ENCODE measurements around the gene AFAP1L2.

Gene AFAP1L2

DNA sequence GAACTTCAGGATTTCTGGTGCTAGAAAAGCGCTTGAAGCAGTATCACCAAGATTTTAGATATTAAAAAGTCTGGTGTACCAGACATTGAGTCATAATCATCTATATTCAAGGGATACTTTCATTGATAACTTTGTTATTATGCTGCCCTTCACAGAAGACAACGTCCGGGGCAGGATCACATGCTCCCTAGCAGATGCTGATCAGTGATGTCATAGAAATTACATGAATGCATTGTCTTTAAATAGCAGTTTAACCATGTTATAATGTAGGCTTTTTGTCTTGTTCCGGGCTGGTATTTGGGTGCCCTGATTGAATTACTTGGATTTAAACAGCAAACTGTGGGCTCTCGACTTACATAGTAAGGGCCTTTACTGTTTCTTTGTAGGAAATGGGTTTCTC lies 111.2 kb downstream of the AFAP1L2 start:
- no peak for DNase-seq

GRCh38 chr10:114291516-114291915 lies 112.8 kb downstream of the AFAP1L2 start:
- no peak for DNase-seq

DNA sequence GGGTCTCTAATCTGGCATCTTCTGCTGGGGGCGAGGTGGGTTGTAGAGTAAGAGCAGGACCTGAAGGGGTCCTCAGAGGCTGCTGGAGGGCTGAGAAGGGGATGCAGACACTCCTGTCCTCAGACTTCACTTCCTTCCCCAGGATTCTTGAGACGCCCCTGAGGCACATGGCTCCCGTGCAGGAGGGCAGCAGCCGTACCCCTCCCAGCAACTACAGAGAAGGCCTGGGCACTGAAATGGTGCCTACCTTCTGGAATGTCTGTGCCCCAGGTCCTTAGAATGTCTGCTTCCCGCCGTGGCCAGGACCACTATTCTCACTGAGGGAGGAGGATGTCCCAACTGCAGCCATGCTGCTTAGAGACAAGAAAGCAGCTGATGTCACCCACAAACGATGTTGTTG lies 113.2 kb downstream of the AFAP1L2 start:
- DNase-seq: no peak

GRCh38 chr10:114290038-114290437 lies 114.3 kb downstream of the AFAP1L2 start:
- no peak for DNase-seq

DNA sequence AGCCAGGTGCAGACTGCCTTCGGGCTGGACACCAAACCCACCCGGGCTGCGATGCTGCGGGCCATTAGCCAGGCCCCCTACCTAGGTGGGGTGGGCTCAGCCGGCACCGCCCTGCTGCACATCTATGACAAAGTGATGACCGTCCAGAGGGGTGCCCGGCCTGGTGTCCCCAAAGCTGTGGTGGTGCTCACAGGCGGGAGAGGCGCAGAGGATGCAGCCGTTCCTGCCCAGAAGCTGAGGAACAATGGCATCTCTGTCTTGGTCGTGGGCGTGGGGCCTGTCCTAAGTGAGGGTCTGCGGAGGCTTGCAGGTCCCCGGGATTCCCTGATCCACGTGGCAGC lies 115.2 kb downstream of the AFAP1L2 start:
- no peak for DNase-seq

DNA sequence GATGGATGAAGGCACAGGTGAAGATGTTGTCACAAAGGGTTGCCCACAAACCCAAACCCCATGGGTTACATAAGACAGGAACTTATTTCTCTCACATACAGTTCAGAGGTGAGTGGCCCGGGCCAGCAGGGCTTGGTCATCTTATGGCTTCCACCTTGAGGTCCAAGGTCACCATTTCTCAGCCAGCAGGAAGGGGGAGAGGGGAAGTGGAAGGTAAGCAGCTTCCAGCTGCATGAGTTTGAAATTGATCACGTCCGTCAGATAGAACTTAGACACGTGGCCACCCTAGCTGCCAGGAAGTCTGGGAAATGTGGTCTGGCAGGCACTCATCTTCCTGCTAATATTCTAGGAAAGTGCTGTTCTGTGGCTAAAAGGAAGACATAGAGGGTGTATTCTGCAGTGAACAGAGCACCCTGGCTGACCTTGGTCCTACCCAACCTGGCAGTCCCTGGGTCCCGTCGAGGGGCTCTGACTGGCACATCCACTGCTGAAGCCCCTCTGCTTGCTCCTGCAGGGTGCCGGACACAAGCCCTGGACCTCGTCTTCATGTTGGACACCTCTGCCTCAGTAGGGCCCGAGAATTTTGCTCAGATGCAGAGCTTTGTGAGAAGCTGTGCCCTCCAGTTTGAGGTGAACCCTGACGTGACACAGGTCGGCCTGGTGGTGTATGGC lies 115.7 kb downstream of the AFAP1L2 start:
- DNase-seq: no peak

DNA sequence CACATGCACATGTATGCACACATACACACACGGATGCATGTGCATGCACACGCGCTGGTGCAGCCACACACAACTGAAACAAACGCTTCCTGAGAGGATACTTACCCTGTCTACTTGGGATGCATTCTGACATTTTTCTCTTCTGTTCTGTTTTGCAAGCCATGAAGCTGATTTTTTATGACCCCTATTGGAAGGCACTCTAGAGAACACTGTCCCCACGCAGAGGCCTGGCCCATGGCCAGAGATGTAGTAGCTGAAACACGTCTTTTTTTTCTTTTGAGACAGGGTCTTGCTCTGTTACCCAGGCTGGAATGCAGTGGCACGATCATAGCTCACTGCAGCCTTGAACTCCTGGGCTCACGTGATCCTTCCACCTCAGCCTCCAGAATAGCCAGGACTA lies 117.4 kb downstream of the AFAP1L2 start:
- no peak for DNase-seq

DNA sequence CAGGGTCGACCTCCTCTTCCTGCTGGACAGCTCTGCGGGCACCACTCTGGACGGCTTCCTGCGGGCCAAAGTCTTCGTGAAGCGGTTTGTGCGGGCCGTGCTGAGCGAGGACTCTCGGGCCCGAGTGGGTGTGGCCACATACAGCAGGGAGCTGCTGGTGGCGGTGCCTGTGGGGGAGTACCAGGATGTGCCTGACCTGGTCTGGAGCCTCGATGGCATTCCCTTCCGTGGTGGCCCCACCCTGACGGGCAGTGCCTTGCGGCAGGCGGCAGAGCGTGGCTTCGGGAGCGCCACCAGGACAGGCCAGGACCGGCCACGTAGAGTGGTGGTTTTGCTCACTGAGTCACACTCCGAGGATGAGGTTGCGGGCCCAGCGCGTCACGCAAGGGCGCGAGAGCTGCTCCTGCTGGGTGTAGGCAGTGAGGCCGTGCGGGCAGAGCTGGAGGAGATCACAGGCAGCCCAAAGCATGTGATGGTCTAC lies 118.3 kb downstream of the AFAP1L2 start:
- DNase-seq: no peak

DNA sequence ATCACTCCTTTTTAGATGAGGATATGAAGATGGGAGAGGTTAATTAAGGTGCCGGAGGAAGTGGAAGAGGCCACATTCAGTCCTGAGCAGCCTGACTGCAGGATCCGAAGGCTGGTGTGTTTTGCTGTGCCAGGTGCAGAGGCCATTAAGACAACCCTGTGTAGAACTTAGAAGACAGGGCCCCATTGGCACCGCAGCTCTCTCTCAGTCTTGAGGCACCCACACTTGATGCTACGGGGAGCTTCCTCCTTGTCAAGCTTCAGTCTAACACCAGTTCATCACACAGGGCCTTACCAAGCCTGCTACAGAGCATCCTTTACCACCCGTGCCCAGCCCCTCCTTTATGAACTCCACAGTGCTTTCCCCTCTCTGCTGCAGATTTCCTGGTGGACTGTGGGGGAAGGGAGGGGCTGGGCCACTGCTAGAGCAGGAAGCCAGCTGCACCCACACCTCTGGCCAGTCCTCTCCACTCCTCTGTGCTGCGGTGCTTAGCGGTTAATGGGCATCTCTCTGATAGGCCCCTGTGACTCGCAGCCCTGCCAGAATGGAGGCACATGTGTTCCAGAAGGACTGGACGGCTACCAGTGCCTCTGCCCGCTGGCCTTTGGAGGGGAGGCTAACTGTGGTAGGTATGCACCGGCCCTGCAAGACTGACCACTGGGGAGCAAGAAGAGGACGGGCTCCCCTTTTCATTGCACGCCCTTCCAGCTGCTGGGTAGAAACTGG lies 119.8 kb downstream of the AFAP1L2 start:
- DNase-seq: no peak

DNA sequence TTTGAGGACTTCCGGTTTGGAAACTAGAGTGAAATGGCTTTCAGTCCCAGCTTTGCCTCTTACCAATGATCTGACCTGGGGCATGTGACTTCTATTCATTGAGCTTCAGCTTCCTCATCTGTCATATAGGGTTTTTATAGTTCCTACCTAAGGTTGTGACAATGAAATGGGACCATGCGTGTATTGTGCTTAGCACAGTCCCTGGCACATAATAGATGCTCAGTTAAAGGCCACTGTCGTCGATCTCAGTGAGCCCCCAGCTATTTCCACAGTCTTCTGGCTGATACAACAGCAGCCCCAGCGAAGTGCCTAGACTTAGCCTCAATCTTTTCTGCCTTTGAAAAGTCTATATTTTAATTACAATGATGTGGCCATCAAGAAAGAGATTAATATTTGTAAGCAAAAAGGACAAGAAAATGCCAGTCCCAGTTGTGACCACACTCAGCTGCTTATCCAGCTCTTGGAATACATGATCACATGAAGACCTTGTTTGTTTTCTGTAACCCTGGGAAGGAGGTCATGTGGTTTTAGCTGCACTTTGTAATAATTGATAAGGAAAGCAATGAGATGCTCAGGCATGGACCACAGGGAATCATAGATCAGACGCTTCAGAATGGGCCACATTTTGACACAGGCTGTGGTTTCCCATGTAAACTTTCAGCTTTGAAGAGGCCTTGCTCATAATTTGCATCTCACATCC lies 120.6 kb downstream of the AFAP1L2 start:
- DNase-seq: no peak

DNA sequence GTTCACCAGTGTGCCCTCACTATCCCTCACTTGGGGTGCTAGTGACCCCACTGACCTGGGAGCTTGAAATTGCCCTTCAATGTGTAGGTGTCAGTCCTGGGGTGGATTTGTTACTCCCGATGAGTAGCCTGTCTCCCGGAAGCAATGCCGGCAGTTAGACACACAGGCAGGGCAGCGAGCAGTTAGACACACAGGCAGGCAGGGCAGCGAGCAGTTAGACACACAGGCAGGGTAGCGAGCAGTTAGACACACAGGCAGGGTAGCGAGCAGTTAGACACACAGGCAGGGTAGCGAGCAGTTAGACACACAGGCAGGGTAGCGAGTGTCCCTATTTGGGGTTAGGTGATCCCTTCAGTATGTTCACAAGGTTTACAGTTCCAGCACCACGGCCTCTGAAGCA lies 121.2 kb downstream of the AFAP1L2 start:
- DNase-seq: no peak

GRCh38 chr10:114282526-114282925 lies 121.8 kb downstream of the AFAP1L2 start:
- no peak for DNase-seq

GRCh38 chr10:114281461-114281860 lies 122.8 kb downstream of the AFAP1L2 start:
- no peak for DNase-seq

DNA sequence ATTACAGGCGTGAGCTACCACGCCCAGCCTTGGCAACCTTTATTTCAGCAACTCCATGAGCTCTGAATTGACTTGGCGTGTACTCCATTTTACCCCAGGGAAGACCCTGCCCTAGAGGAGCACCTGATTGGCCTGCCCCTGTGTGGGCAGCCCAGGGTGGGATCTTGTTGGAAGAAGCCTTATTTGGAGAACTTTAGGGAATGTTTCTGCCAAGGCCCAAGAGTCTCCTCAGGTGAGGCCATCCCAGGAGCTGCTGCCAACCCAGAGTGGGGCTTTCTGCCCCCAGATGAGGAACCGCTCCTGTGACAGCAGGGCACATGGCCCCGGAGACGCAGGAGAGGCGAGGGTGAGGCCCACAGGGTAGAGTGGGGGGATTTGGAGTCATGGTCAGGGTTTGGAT lies 123.3 kb downstream of the AFAP1L2 start:
- no peak for DNase-seq

DNA sequence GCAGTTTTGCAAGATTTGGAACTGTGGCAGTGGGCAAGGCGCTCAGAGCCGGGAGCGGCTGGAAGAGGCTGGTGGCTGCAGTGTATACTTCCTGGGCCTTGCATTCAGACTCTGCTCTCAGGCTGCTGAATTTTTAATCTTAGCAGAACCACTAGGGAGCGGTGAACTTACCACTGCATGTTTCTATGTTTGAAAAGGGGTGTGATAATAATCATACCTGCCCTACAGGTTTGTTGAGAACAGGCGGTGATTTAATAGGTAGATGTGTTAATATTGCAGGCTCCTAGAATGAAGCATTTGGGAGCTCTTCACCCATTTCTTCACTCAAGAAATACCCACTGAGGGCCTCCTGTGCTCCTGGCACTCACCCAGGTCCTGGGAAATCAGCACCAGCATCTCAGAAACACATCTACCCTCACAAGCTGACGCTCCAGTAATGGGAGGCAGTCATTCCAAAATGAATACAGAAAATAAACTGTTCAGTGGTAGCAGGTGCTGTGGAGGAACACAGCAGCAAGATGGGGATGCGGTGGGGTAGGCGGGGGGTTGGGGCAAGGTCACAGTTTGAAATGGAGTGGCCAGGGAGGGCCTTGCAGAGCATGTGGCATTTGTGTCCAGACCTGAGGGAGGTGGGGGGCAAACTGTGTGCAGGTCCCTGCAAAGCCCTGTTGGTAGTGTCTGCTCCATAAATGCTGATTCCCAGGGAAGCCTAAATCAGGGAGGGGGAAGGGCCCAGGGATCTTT lies 124.2 kb downstream of the AFAP1L2 start:
- no peak for DNase-seq

DNA sequence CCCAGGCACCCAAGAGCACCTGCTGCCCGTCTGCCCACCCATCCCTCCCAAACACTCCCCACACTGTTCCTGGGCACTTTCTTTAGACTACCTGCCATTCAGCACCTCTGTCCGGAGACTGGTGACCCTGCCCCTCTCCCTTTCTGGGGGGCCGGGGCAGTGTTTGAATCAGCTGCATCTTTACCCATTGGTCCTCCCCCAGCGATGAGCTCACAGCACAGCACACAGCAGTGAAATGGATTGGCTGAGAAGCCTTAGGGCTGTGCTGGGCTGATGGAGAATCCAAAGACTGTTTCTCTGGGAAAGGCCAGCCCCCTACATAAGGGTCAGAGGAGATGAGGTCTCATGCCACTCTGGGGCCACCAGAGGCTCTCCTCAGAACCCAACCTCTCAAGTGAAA lies 125.0 kb downstream of the AFAP1L2 start:
- no peak for DNase-seq

GRCh38 chr10:114278884-114279191 lies 125.5 kb downstream of the AFAP1L2 start:
- no peak for DNase-seq

DNA sequence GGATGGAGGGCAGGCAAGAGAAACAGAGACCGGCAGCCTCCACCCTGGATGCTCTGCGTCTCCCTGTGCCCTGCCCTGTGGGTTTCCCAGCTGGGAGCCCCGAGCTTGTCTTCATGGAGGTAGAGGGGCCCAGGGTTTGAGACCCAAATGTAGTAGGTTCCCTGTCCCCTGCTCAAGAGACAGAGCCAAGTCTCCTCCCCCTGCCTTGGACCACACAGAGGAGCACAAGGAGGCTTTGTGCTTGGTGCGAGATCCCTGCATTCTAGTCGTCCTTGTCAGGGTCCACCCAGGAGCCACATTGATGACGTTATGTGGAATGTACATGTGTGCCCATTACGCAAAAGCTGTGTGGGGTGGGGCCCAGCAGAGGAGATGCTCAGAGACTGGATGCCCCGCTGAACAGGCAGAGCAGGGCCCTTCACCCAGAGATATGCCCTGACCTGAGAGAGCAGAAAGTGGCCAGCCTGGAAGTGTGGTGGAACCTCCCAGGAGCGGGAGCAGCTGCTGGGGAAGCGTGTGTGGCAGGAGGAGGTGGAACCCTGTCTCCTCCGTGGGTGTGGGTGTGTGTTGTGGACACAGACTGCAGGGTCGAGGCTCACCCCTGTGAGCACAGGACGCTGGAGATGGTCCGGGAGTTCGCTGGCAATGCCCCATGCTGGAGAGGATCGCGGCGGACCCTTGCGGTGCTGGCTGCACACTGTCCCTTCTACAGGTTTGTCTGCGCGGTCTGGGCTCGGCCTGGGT lies 126.0 kb downstream of the AFAP1L2 start:
- no peak for DNase-seq

- DNase-seq: no peak
Measured at GRCh38 chr10:114276671-114277070, 127.6 kb downstream of the AFAP1L2 start.

DNA sequence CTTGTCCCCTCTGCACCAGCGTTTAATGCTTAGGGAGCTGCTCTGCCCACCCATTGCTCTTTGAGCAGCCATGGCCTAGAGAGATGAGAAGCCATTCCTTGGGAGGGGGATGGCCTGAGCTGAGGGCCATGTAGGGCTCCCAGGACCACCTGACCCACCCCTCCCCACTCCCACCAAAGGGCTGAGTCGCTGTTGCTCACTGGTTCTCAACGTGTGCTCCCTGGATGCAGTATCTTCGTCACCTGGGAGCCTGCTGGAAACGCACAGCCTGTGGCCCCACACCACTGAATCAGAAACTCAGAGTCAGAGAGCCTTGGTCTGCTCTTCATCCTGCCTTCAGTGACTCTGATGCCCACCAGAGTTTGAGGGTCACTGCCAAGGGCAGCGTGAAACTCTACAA lies 128.2 kb downstream of the AFAP1L2 start:
- no peak for DNase-seq

DNA sequence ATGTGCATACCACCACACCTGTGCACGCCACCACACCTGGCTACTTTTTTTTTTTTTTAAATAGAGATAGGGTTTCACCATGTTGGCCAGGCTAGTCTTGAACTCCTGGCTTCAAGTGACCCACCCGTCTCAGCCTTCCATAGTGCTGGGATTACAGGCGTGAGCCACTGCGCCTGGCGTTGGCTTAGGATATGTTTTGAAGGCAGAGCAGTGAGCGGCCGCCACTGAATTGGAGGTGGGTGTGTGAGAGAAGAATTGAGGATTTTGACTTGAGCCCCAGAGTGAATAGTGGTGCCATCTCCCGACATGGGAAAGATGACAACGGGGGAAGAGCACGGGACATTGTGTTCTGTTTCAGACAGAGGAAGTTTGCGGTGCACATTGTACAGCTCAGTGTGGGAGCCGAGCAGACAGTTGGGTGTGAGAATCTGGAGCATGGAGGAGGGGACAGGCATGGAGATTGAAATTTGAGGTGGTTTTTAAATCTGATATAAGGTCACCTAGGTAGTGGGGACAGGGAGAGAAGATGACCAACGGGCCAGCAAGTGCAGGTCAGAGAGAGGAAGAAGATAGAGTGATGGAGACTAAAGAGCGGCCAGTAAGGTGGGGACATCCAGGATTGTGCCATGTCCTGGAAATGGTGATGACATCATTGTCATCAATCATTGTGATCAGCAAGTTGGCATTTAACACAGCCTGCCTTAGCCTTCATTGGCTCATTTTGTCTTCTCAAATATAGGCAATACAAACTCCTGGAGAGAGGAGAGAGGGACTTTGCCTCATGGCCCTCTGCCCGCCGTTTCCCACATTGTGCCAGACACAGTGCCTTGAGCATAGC lies 129.5 kb downstream of the AFAP1L2 start:
- no peak for DNase-seq

Data from hypothalamus (tissue), 51 donors.